Fibroblast of upper back skin (primary cell): Measurements from ENCODE around the gene PSMA2.

Experiments
- DNase-seq: peaks from one replicate; pipeline ENCODE4 v3.0.0-alpha.2; 2013

The PSMA2 gene

GRCh38 chr7:42939457-42940240 is 7.7 kb upstream of the PSMA2 start:
- DNase-seq: no peak

- no peak for DNase-seq
Measured at GRCh38 chr7:42935861-42936260, 3.9 kb upstream of the PSMA2 start.

GRCh38 chr7:42934291-42934690 is 2.3 kb upstream of the PSMA2 start:
- no peak for DNase-seq

- DNase-seq: peak; percentile 29
Measured at GRCh38 chr7:42932811-42933591, 1.0 kb upstream of the PSMA2 start.

- DNase-seq: no peak
Measured at GRCh38 chr7:42931447-42931833, 534 bp downstream of the PSMA2 start.

GRCh38 chr7:42930889-42931288 is 1.1 kb downstream of the PSMA2 start:
- DNase-seq: no peak

- no peak for DNase-seq
Measured at GRCh38 chr7:42929449-42929848, 2.5 kb downstream of the PSMA2 start.

GRCh38 chr7:42928754-42929153 is 3.2 kb downstream of the PSMA2 start:
- DNase-seq: no peak

- no peak for DNase-seq
Measured at GRCh38 chr7:42926204-42926603, 5.8 kb downstream of the PSMA2 start.

GRCh38 chr7:42925630-42926029 is 6.3 kb downstream of the PSMA2 start:
- DNase-seq: no peak

GRCh38 chr7:42924223-42924838 is 7.6 kb downstream of the PSMA2 start:
- no peak for DNase-seq

- DNase-seq: no peak
Measured at GRCh38 chr7:42922017-42922753, 9.8 kb downstream of the PSMA2 start.

GRCh38 chr7:42915356-42915755 is 16.6 kb downstream of the PSMA2 start:
- DNase-seq: peak; percentile 64

GRCh38 chr7:42914421-42915045 is 17.4 kb downstream of the PSMA2 start:
- peak; percentile 69 for DNase-seq

- no peak for DNase-seq
Measured at GRCh38 chr7:42914009-42914408, 18.0 kb downstream of the PSMA2 start.

- peak; percentile 26 for DNase-seq
Measured at GRCh38 chr7:42913591-42913990, 18.4 kb downstream of the PSMA2 start.

- DNase-seq: peak; percentile 94
Measured at GRCh38 chr7:42911454-42912447, 20.2 kb downstream of the PSMA2 start, which contains the start of gene C7orf25. Gene C7orf25 (minus strand): TSS chr7:42912070. CDS start chr7:42910900, 1,170 bp downstream.

- DNase-seq: no peak
Measured at GRCh38 chr7:42910306-42910705, 21.7 kb downstream of the PSMA2 start.

- DNase-seq: no peak
Measured at GRCh38 chr7:42907316-42907715, 24.7 kb downstream of the PSMA2 start.

GRCh38 chr7:42906181-42906580 is 25.8 kb downstream of the PSMA2 start:
- DNase-seq: no peak

GRCh38 chr7:42902331-42902730 is 29.6 kb downstream of the PSMA2 start:
- DNase-seq: no peak
